SK-N-MC (cell line): ENCODE results near the gene CCDC141.

Source experiments
- EZH2 ChIP-seq: fragments of 200-600 bp; sonication (generic); IDR thresholded peaks from one replicate; pipeline ENCODE4 v1.6.1; 2017; ENCODE audit warnings: antibody characterized with exemption
- POLR2AphosphoS5 ChIP-seq: IDR thresholded peaks from 2 replicates; pipeline ENCODE4 v1.6.1; 2012; ENCODE audit warnings: mild to moderate bottlenecking, low read depth, low read length, borderline replicate concordance

- TF ChIP-seq EZH2 (no peak), POLR2AphosphoS5 (no peak)
These were observed 194.8 kb downstream of the CCDC141 start for GRCh38 chr2:178855151-178855550.
